T-helper 2 cell treated with Interferon-gamma antibody and Interleukin-4, amounts not matched to agents 5 μg/mL and 100 μg/mL, for 36 hours (primary cell): Measurements from ENCODE around the gene GLYATL3.
"Not testable (repeated sequence)": the region's sequence is repeated elsewhere in the genome, so short reads cannot be mapped to it uniquely, and the experiment has no call there.

Source experiments
- DNase-seq: peaks from one replicate; pipeline ENCODE4 v3.0.0; 2021; ENCODE audit warnings: low spot score
- H3K27ac Mint-ChIP-seq: one replicate; pipeline ENCODE4 v1.8.0; 2021; ENCODE audit warnings: mild to moderate bottlenecking, mixed read lengths
- H3K27me3 Mint-ChIP-seq: one replicate; pipeline ENCODE4 v1.8.0; 2021; ENCODE audit warnings: low read depth, mixed read lengths
- H3K36me3 Mint-ChIP-seq: one replicate; pipeline ENCODE4 v1.8.0; 2021; ENCODE audit warnings: low read depth, mixed read lengths
- H3K4me1 Mint-ChIP-seq: one replicate; pipeline ENCODE4 v1.8.0; 2021; ENCODE audit warnings: low read depth, mixed read lengths
- H3K4me3 Mint-ChIP-seq: one replicate; pipeline ENCODE4 v1.8.0; 2022; ENCODE audit warnings: mild to moderate bottlenecking, moderate library complexity, mixed read lengths
- H3K9me3 Mint-ChIP-seq: one replicate; pipeline ENCODE4 v1.8.0; 2021; ENCODE audit warnings: mixed read lengths

GLYATL3 gene

DNA sequence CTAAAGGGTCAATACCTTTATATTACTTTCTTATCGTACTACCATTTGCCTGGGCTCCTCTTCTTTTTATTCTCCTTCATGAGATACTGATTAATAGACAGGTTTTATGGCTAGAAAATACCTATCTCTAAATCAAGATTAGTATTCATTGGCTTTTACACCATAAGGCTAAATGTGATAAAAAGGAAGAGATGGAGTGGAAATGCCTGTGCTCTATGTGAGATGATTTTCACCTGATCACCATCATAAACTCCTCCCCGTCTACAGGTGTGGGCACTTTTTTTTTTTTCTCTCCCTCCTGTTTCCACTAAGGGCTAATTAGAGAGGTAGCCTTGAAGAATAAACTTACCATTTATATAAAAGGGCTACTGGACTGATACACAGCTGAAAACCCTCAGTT lies at the start of gene GLYATL3:
TSS of gene GLYATL3 (plus strand) at position 301 of the 400 bp plus-strand sequence. CDS start 12,068 bp downstream, outside the sequence.
- no peak within 1 kb of the TSS for H3K4me3 Mint-ChIP-seq
- H3K36me3 Mint-ChIP-seq = no peaks in the 10 kb centered on the region
- H3K27ac Mint-ChIP-seq = no peak within 1 kb of the TSS
- no peaks in the 10 kb centered on the region for H3K4me1 Mint-ChIP-seq
- DNase-seq = no peak
- H3K27me3 Mint-ChIP-seq = peaks cover 4% of the 10 kb centered on the region
- no peaks in the 10 kb centered on the region for H3K9me3 Mint-ChIP-seq

DNA sequence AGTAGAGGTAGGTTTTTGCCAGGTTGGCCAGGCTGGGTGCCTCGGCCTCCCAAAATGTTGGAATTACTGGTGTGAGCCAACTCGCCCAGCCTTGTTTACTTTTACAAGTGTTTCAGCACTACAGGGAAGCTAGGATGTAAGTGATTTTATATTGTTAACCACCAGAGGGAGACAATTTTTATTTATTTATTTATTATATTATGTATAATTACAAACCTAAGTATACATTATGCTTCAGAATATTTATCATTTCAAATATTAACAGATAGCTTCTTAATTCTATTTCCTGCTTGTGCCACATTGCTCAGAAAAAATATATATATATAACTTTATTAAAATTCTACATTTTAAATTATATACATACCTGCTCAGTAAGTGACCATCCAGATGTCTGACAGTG lies 46.5 kb upstream of the GLYATL3 start:
- H3K4me3 Mint-ChIP-seq = no peak overlapping the region
- no peaks in the 10 kb centered on the region for H3K9me3 Mint-ChIP-seq
- H3K27me3 Mint-ChIP-seq = no peaks in the 10 kb centered on the region
- peaks cover 29% of the 10 kb centered on the region for H3K36me3 Mint-ChIP-seq
- no peak for DNase-seq
- no peak overlapping the region for H3K27ac Mint-ChIP-seq
- H3K4me1 Mint-ChIP-seq = peaks cover 10% of the 10 kb centered on the region

- H3K4me3 Mint-ChIP-seq = peak overlapping the region; percentile 67
These were observed 44.7 kb upstream of the GLYATL3 start for GRCh38 chr6:49454787-49455709.

GRCh38 chr6:49457771-49458170 lies 42.0 kb upstream of the GLYATL3 start:
- DNase-seq = no peak
- H3K9me3 Mint-ChIP-seq = no peaks in the 10 kb centered on the region
- no peak overlapping the region for H3K4me3 Mint-ChIP-seq
- H3K27me3 Mint-ChIP-seq = no peaks in the 10 kb centered on the region
- peaks cover 20% of the 10 kb centered on the region for H3K36me3 Mint-ChIP-seq
- H3K4me1 Mint-ChIP-seq = peaks cover 30% of the 10 kb centered on the region
- H3K27ac Mint-ChIP-seq = no peak overlapping the region

More at GRCh38 chr6:49454787-49455709, 44.7 kb upstream of the GLYATL3 start:
- H3K27ac Mint-ChIP-seq = peak overlapping the region; percentile 86
- H3K36me3 Mint-ChIP-seq = peaks cover 26% of the 10 kb centered on the region
- H3K9me3 Mint-ChIP-seq = no peaks in the 10 kb centered on the region
- H3K4me1 Mint-ChIP-seq = peaks cover 18% of the 10 kb centered on the region
- DNase-seq = no peak
- H3K27me3 Mint-ChIP-seq = no peaks in the 10 kb centered on the region

GRCh38 chr6:49462071-49462470 lies 37.7 kb upstream of the GLYATL3 start:
- Mint-ChIP-seq H3K9me3 (no peaks in the 10 kb centered on the region), H3K36me3 (peaks cover 13% of the 10 kb centered on the region), H3K4me1 (peaks cover 41% of the 10 kb centered on the region), H3K27ac (peak overlapping the region; percentile 99), H3K27me3 (no peaks in the 10 kb centered on the region), H3K4me3 (peak overlapping the region; percentile 99)
- DNase-seq = no peak

DNA sequence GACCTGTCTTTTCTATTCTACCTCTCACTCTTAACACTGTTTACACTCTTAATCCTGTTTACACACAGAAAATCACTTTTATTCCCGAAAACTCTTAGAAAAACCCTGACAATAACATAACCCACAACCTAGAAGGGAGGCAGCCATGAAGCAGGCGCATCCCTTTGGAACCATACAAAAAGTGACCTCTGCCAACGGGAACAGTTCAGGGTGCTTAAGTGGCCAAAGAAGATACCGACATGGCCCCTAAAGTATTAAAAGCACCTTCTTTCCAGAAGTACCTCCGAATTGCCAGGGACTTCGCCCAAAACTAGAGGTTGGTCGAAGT lies 37.2 kb upstream of the GLYATL3 start:
- H3K27me3 Mint-ChIP-seq = no peaks in the 10 kb centered on the region
- H3K27ac Mint-ChIP-seq = peak overlapping the region; percentile 99
- H3K4me1 Mint-ChIP-seq = peaks cover 42% of the 10 kb centered on the region
- H3K4me3 Mint-ChIP-seq = peak overlapping the region; percentile 99
- H3K36me3 Mint-ChIP-seq = peaks cover 10% of the 10 kb centered on the region
- no peak for DNase-seq
- no peaks in the 10 kb centered on the region for H3K9me3 Mint-ChIP-seq

GRCh38 chr6:49462927-49463611 lies 36.7 kb upstream of the GLYATL3 start, which contains the start of the genes CENPQ and MMUT:
Gene CENPQ (plus strand): TSS chr6:49463370. CDS start chr6:49470177, 6,807 bp downstream.
Gene MMUT (minus strand): TSS chr6:49463253. CDS start chr6:49459466, 3,787 bp downstream.
- no peaks in the 10 kb centered on the region for H3K9me3 Mint-ChIP-seq
- H3K36me3 Mint-ChIP-seq = peaks cover 8% of the 10 kb centered on the region
- DNase-seq = peak; percentile 94
- H3K27me3 Mint-ChIP-seq = no peaks in the 10 kb centered on the region
- H3K4me3 Mint-ChIP-seq = peak within 1 kb of the TSS; percentile 99
- peaks cover 44% of the 10 kb centered on the region for H3K4me1 Mint-ChIP-seq
- H3K27ac Mint-ChIP-seq = peak within 1 kb of the TSS; percentile 99

DNA sequence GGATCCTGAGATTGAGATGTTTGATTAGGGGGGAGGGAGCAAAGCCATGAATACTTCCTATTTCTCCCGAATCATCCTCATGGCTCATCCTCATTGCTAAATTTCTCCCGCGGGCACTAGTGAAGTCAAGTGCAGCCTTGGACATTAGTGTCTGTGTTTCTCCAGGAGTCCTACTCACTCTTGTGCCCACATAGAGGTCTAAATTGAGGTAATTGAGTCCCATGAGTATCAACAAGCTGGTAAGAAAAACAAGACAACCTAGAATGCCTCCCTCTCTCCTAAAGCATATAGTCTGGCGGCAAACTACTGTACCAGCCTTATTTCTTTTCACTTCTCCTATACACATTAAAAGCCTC lies 36.1 kb upstream of the GLYATL3 start:
- Mint-ChIP-seq H3K36me3 (peaks cover 5% of the 10 kb centered on the region), H3K27me3 (no peaks in the 10 kb centered on the region), H3K4me3 (peak overlapping the region; percentile 99), H3K27ac (peak overlapping the region; percentile 99), H3K9me3 (no peaks in the 10 kb centered on the region), H3K4me1 (peaks cover 44% of the 10 kb centered on the region)
- DNase-seq = no peak

DNA sequence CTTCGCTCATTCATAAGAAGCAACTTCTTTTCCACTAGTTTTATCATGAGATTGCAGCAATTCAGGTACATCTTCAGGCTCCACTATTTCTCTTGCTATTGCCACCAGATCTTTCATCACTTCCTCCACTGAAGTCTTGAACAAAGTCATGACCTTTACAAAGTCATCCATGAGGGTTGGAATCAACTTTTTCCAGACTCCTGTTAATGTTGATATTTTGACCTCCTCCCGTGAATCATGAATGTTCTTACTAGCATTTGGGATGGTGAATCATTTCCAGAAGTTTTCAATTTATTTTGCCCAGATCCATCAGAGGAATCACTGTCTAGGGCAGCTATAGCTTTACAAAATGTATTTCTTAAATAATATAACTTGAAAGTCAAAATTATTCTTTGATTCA lies 35.0 kb upstream of the GLYATL3 start:
- no peaks in the 10 kb centered on the region for H3K27me3 Mint-ChIP-seq
- H3K4me3 Mint-ChIP-seq = peak overlapping the region; percentile 99
- H3K4me1 Mint-ChIP-seq = peaks cover 39% of the 10 kb centered on the region
- DNase-seq = no peak
- H3K36me3 Mint-ChIP-seq = peaks cover 7% of the 10 kb centered on the region
- H3K27ac Mint-ChIP-seq = peak overlapping the region; percentile 11
- no peaks in the 10 kb centered on the region for H3K9me3 Mint-ChIP-seq

DNA sequence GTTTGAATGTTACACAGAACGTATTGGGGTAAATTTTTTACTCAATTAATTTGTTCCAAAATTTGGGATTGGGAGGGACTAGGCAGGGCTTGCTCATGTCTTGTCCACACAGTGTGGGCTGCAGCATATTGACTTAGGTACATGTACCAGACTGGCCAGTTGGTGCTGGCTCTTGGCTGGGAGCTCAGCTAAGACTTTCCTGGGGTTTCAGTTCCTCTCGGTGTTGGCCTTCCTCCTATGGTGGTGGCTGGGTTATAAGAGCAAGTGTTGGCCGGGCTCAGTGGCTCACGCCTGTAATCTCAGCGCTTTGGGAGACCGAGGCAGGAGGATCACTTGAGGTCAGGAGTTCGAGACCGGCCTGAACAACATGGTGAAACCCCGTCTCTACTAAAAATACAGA lies 31.7 kb upstream of the GLYATL3 start:
- H3K27me3 Mint-ChIP-seq = no peaks in the 10 kb centered on the region
- H3K9me3 Mint-ChIP-seq = no peaks in the 10 kb centered on the region
- H3K27ac Mint-ChIP-seq = no peak overlapping the region
- H3K4me3 Mint-ChIP-seq = no peak overlapping the region
- H3K4me1 Mint-ChIP-seq = peaks cover 25% of the 10 kb centered on the region
- H3K36me3 Mint-ChIP-seq = peaks cover 21% of the 10 kb centered on the region
- DNase-seq = no peak

GRCh38 chr6:49476564-49476963 lies 23.2 kb upstream of the GLYATL3 start:
- H3K27ac Mint-ChIP-seq, DNase-seq, H3K4me1 Mint-ChIP-seq, H3K9me3 Mint-ChIP-seq, H3K27me3 Mint-ChIP-seq, H3K4me3 Mint-ChIP-seq: not testable (repeated sequence)
- peaks cover 62% of the 10 kb centered on the region for H3K36me3 Mint-ChIP-seq

DNA sequence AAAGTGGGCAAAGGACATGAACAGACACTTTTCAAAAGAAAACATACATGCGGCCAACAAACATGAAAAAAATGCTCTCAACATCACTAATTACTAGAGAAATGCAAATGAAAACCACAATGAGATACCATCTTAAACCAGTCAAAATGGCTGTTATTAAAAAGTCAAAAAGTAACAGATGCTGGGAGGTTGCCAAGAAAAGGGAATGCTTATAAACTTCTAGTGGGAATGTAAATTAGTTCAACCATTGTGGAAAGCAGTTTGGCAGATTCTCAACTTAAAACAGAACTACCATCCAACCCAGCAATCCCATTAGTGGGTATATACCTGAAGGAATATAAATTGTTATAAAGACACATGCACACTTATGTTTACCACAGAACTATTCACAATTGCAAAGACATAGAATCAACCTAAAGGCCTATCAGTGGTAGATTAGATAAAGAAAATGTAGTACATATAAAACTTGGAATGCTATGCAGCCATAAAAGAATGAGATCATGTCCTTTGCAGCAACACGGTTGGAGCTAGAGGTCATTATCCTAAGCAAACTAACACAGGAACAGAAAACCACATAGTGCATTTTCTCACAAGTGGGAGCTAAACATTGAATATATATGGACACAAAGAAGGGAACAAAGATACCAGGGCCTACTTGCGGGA lies 20.3 kb upstream of the GLYATL3 start:
- H3K27me3 Mint-ChIP-seq = no peaks in the 10 kb centered on the region
- peaks cover 1% of the 10 kb centered on the region for H3K9me3 Mint-ChIP-seq
- H3K36me3 Mint-ChIP-seq = peaks cover 44% of the 10 kb centered on the region
- no peak overlapping the region for H3K4me3 Mint-ChIP-seq
- H3K27ac Mint-ChIP-seq = no peak overlapping the region
- H3K4me1 Mint-ChIP-seq = no peaks in the 10 kb centered on the region
- DNase-seq = no peak

GRCh38 chr6:49481846-49482245 lies 17.9 kb upstream of the GLYATL3 start:
- not testable (repeated sequence) for H3K4me1 Mint-ChIP-seq, H3K4me3 Mint-ChIP-seq, H3K27ac Mint-ChIP-seq, DNase-seq, H3K9me3 Mint-ChIP-seq, H3K27me3 Mint-ChIP-seq
- H3K36me3 Mint-ChIP-seq = peaks cover 35% of the 10 kb centered on the region

- H3K27ac Mint-ChIP-seq, DNase-seq, H3K4me3 Mint-ChIP-seq, H3K9me3 Mint-ChIP-seq, H3K4me1 Mint-ChIP-seq, H3K27me3 Mint-ChIP-seq: not testable (repeated sequence)
- peaks cover 28% of the 10 kb centered on the region for H3K36me3 Mint-ChIP-seq
These were observed 16.3 kb upstream of the GLYATL3 start for GRCh38 chr6:49483380-49483779.
